ENCODE data around the gene PPHLN1.

DNA sequence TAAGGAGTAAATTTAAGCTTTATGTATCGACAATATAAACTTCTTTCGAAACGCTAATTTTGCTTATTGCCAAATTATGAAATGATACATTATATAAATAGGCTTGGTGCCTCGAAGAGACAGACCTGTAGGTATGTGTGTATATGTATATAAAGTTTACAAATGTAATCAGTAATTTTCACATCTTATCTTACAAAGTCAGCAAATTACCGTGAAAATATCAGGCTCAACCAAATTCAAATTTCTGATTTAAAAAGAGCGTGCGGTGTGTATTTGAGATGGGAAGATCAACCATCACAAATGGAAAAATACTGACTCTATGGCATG is 678 bp upstream of the PPHLN1 start:
- TF ChIP-seq, protein P1, sequence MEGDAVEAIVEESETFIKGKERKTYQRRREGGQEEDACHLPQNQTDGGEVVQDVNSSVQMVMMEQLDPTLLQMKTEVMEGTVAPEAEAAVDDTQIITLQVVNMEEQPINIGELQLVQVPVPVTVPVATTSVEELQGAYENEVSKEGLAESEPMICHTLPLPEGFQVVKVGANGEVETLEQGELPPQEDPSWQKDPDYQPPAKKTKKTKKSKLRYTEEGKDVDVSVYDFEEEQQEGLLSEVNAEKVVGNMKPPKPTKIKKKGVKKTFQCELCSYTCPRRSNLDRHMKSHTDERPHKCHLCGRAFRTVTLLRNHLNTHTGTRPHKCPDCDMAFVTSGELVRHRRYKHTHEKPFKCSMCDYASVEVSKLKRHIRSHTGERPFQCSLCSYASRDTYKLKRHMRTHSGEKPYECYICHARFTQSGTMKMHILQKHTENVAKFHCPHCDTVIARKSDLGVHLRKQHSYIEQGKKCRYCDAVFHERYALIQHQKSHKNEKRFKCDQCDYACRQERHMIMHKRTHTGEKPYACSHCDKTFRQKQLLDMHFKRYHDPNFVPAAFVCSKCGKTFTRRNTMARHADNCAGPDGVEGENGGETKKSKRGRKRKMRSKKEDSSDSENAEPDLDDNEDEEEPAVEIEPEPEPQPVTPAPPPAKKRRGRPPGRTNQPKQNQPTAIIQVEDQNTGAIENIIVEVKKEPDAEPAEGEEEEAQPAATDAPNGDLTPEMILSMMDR (conservative IDR thresholded peaks at IDR 0.05 in 1 of 2, IDR thresholded peaks at IDR 0.05 in 1 of 2; ENCODE audit: extremely low read depth in 1 of 2, insufficient read depth in 1 of 2, low read depth in 1 of 2, low read length in 2 of 2): no peak
- TF ChIP-seq EZH2 (IDR thresholded peaks at IDR 0.05; ENCODE audit: borderline replicate concordance, low read length): no peak
